ENCODE results near the gene DGCR2. TPM values are rescaled to one million over a fixed set of nuclear protein-coding genes. Genes with fewer than 3 reads are reported as not detected.

Gene DGCR2
- total and polyA plus RNA-seq, 2 of the 4 experiments (the other 2 are of a cell fraction): 17.2 to 35.4 TPM

DNA sequence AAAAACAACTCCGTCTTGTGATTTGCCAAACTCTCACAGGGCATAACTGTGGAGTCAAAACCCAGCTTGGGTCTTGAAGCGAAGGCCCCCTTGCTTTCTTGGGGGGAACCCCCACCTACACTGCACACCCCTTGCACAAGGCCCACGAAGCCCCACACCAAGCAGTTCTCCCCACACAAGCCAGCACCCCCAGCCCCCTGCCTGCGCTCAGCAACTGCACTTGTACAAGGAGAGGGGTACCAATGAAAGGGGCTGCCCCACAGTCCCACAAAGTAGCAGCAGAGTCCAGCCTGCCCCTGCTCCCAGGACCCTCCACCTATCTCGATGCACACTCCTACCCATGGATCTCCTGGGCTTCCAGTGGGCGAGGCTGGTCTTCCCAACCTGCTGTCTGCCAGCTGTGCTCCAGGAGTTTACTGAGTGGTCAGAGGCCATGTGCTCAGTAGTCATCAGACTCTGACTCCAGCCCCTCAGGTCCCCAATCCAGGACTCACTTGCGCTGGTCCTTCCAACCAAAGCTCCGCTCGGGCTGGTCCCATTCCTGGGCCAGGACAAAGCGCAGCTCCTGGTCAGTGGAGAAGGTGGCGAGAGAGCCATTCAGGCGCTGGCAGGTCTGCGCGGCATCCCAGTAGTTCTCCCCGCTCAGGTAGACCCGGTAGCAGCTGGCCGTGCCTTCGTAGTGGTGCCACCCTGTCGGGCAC is 57.7 kb downstream of the DGCR2 start:
- H4K5ac ChIP-seq (ENCODE audit: low read depth, low read length): no peak overlapping the region
- ChIA-PET CTCF (no interaction called here), POLR2A (ENCODE audit: unreplicated experiment) (no interaction called here)
- peaks cover 15% of the 10 kb centered on the region for H3K9me1 ChIP-seq (ENCODE audit: insufficient read depth, low read length)
- no peak overlapping the region for H4K91ac ChIP-seq (ENCODE audit: insufficient read depth, low read depth, low read length)
- H4K20me1 ChIP-seq (ENCODE audit: insufficient read depth, low read length): peaks cover 42% of the 10 kb centered on the region
- BruUV-seq (replicated peaks): no TSS peak
- H2BK15ac ChIP-seq (ENCODE audit: low read depth, low read length): no peak overlapping the region
- H2AFZ ChIP-seq (replicated peaks; ENCODE audit: low read length, poor library complexity): no peak overlapping the region
- no peak overlapping the region for H3K18ac ChIP-seq (ENCODE audit: low read depth, low read length)
- no peak overlapping the region for H3K23ac ChIP-seq (ENCODE audit: low read depth, low read length)
- no peak for TF ChIP-seq CHD1 (IDR thresholded peaks at IDR 0.05; ENCODE audit: low read depth, low read length)
- no peak for TF ChIP-seq FOS (IDR thresholded peaks at IDR 0.05; ENCODE audit: low read depth, low read length)
- no peak for TF ChIP-seq ELK1 (IDR thresholded peaks at IDR 0.05; ENCODE audit: borderline replicate concordance, low read depth, low read length)
- no peak for TF ChIP-seq RAD21 (IDR thresholded peaks at IDR 0.05; ENCODE audit: low read length)
- TF ChIP-seq CTCF (conservative IDR thresholded peaks at IDR 0.05; ENCODE audit: low read depth, low read length): no peak
- TF ChIP-seq NFE2L2 (IDR thresholded peaks at IDR 0.05; ENCODE audit: low read depth, low read length): no peak
- TF ChIP-seq RCOR1 (IDR thresholded peaks at IDR 0.05; ENCODE audit: insufficient replicate concordance, low read length): no peak
- no peak for TF ChIP-seq POLR2A (IDR thresholded peaks at IDR 0.05; ENCODE audit: low read depth, low read length)
- TF ChIP-seq, protein P1, sequence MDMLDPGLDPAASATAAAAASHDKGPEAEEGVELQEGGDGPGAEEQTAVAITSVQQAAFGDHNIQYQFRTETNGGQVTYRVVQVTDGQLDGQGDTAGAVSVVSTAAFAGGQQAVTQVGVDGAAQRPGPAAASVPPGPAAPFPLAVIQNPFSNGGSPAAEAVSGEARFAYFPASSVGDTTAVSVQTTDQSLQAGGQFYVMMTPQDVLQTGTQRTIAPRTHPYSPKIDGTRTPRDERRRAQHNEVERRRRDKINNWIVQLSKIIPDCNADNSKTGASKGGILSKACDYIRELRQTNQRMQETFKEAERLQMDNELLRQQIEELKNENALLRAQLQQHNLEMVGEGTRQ (IDR thresholded peaks at IDR 0.05; ENCODE audit: low read depth, low read length): no peak
- TF ChIP-seq MAZ (IDR thresholded peaks at IDR 0.05; ENCODE audit: borderline replicate concordance, low read depth, low read length): no peak
- TF ChIP-seq MXI1 (IDR thresholded peaks at IDR 0.05; ENCODE audit: borderline replicate concordance, low read depth, low read length): no peak
- TF ChIP-seq CEBPB (IDR thresholded peaks at IDR 0.05; ENCODE audit: low read depth, low read length): no peak
- no peak for TF ChIP-seq BHLHE40 (IDR thresholded peaks at IDR 0.05; ENCODE audit: low read depth, low read length)
- TF ChIP-seq MAFK (IDR thresholded peaks at IDR 0.05; ENCODE audit: low read depth, low read length): no peak
- no peaks in the 10 kb centered on the region for H3K27me3 ChIP-seq (ENCODE audit: control insufficient read depth, insufficient read depth, low read length)
- H2BK20ac ChIP-seq (ENCODE audit: low read depth, low read length): no peak overlapping the region
- peaks cover 0 to 16% of the 10 kb centered on the region in 2 experiments; a peak in 3 of 4 replicates for H3K79me1 ChIP-seq (ENCODE audit: low read depth in 1 of 2, low read length in 2 of 2)
- dilution Hi-C loops (cut with HindIII; ENCODE audit: low sequenced_read_pairs, unreplicated experiment) (no loop called here), in situ Hi-C loops (cut with MboI; ENCODE audit: low sequenced_read_pairs) (no loop called here), intact Hi-C loops (cut with micrococcal nuclease) (loop anchor here (5.0 kb wide), 1 partner anchor 58 kb away; the partner anchor contains the start of gene DGCR2)
- H3K4me1 ChIP-seq (ENCODE audit: control insufficient read depth, insufficient read depth, low read length): peaks cover 21% of the 10 kb centered on the region
- H2AK9ac ChIP-seq (replicated peaks; ENCODE audit: low read depth, low read length, poor library complexity): no peak overlapping the region
- no peak overlapping the region for H3K56ac ChIP-seq (ENCODE audit: extremely low read depth, insufficient read depth, low read length)
- DNase-seq (no peak), ATAC-seq (ENCODE audit: low read depth) (no peak)
- H2BK120ac ChIP-seq (ENCODE audit: low read depth, low read length): no peak overlapping the region
- WGBS, 2 experiments (ENCODE audit: extremely low coverage in 2 of 2, insufficient read length in 1 of 2): 97% methylated on average over 6 of the region's 19 CpGs; no CpG with 5 or more reads in 1 of the 2 experiments
- no peak overlapping the region for H3K4me3 ChIP-seq (ENCODE audit: insufficient read depth, low read depth, low read length)
- H3K14ac ChIP-seq (replicated peaks; ENCODE audit: low read depth, low read length): no peak overlapping the region
- H3K9ac ChIP-seq (ENCODE audit: low read depth, low read length): no peak overlapping the region
- peaks cover 22% of the 10 kb centered on the region for H3K36me3 ChIP-seq (ENCODE audit: control insufficient read depth, insufficient read depth, low read length)
- no peak overlapping the region for H3K4me2 ChIP-seq (ENCODE audit: low read depth, low read length)
- no peak overlapping the region for H2AK5ac ChIP-seq (ENCODE audit: low read depth, low read length)
- H2BK5ac ChIP-seq (ENCODE audit: low read depth, low read length, poor library complexity, severe bottlenecking): no peak overlapping the region
- H4K8ac ChIP-seq (ENCODE audit: low read depth in 2 of 2, low read length in 2 of 2): no peak overlapping the region
- no peak overlapping the region for H3K4ac ChIP-seq (ENCODE audit: low read depth, low read length)
- H3K27ac ChIP-seq (ENCODE audit: insufficient read depth, low read length): no peak overlapping the region
- no peaks in the 10 kb centered on the region for H3K9me3 ChIP-seq (ENCODE audit: control insufficient read depth, insufficient read depth, low read length)

Data from IMR-90 (cell line).